SK-N-SH (cell line): ENCODE data around the gene SAT2. TPM values are rescaled to one million over a fixed set of nuclear protein-coding genes. Genes with fewer than 3 reads are reported as not detected.

Experiments
- CTCF ChIA-PET: fragments of 300-600, 350-600 bp; formaldehyde crosslinking; extraction: SDS; loops from one replicate; lab custom pipeline; 2021; lab: Yijun Ruan, JAX
- POLR2A ChIA-PET: fragments of 350-600 bp; sonication (Branson Sonifier 250); formaldehyde crosslinking; extraction: SDS; loops from one replicate; lab custom pipeline; 2020; ENCODE audit warnings: antibody characterized with exemption, inconsistent platforms; lab: Yijun Ruan, JAX
- DNase-seq: peaks from one replicate; pipeline ENCODE4 v3.0.0; 2012
- H2AFZ ChIP-seq: fragments of 200-600 bp; sonication (generic); 2 replicates; pipeline ENCODE4 v1.8.1; 2016; ENCODE audit warnings: antibody characterized with exemption, mild to moderate bottlenecking, low read depth
- H3F3A ChIP-seq: fragments of 200-600 bp; sonication (generic); replicated peaks from 2 replicates; pipeline ENCODE3; 2016; ENCODE audit warnings: antibody characterized with exemption, mild to moderate bottlenecking; ENCODE audit not compliant: insufficient read depth
- H3K27ac ChIP-seq, 2 experiments: fragments of 200-500 bp in 1 of 2; fragments of 200-600 bp in 1 of 2; sonication (Bioruptor generic) in 1 of 2; sonication (generic), shearing (Covaris generic) in 1 of 2; 2 replicates each; pipeline versions ENCODE4 v1.5.1 to v1.6.1; 2014 to 2016; ENCODE audit warnings: low read depth in 2 of 2, inconsistent platforms in 1 of 2, low read length in 1 of 2, mild to moderate bottlenecking in 1 of 2, mixed read lengths in 1 of 2
- H3K27me3 ChIP-seq: fragments of 200-600 bp; sonication (generic), shearing (Covaris generic); 2 replicates; pipeline ENCODE4 v1.6.1; 2016; ENCODE audit warnings: mixed run types; ENCODE audit not compliant: insufficient read depth
- H3K36me3 ChIP-seq, 2 experiments: fragments of 200-500 bp in 1 of 2; fragments of 200-600 bp in 1 of 2; sonication (Bioruptor generic) in 1 of 2; sonication (generic) in 1 of 2; replicated peaks in 1 of 2; 2 replicates each; pipeline versions ENCODE3 to v1.5.1; 2014 to 2016; ENCODE audit warnings: low read length in 1 of 2, mild to moderate bottlenecking in 1 of 2; ENCODE audit not compliant: insufficient read depth in 2 of 2, control insufficient read depth in 1 of 2
- H3K4me1 ChIP-seq, 2 experiments: fragments of 200-500 bp in 1 of 2; fragments of 200-600 bp in 1 of 2; sonication (Bioruptor generic) in 1 of 2; sonication (generic), shearing (Covaris generic) in 1 of 2; 2 replicates each; pipeline versions ENCODE4 v1.5.1 to v1.6.1; 2014 to 2016; ENCODE audit warnings: low read depth in 1 of 2, low read length in 1 of 2, mixed run types in 1 of 2; ENCODE audit not compliant: insufficient read depth in 2 of 2, control insufficient read depth in 1 of 2
- H3K4me2 ChIP-seq: fragments of 200-600 bp; sonication (generic), shearing (Covaris generic); 2 replicates; pipeline ENCODE4 v1.6.1; 2017; ENCODE audit warnings: mixed run types
- H3K4me3 ChIP-seq, 2 experiments: fragments of 200-500 bp in 1 of 2; fragments of 200-600 bp in 1 of 2; sonication (Bioruptor generic) in 1 of 2; sonication (generic), shearing (Covaris generic) in 1 of 2; 2 replicates each; pipeline versions ENCODE4 v1.5.1 to v1.8.1; 2014 to 2016; ENCODE audit warnings: low read depth in 2 of 2, inconsistent platforms in 1 of 2, low read length in 1 of 2, mild to moderate bottlenecking in 1 of 2, mixed read lengths in 1 of 2, moderate library complexity in 1 of 2
- H3K79me2 ChIP-seq: fragments of 200-600 bp; sonication (generic); 2 replicates; pipeline ENCODE4 v1.8.1; 2017; ENCODE audit warnings: mild to moderate bottlenecking; ENCODE audit not compliant: insufficient read depth
- H3K9ac ChIP-seq: fragments of 200-600 bp; sonication (generic); 2 replicates; pipeline ENCODE4 v1.6.1; 2017; ENCODE audit warnings: mixed run types
- H3K9me2 ChIP-seq: fragments of 200-600 bp; sonication (generic); 2 replicates; pipeline ENCODE4 v1.6.1; 2017; ENCODE audit warnings: mixed run types
- H3K9me3 ChIP-seq: fragments of 200-600 bp; sonication (generic); 2 replicates; pipeline ENCODE4 v1.6.1; 2017; ENCODE audit warnings: mixed run types, mild to moderate bottlenecking, moderate library complexity
- H4K20me1 ChIP-seq: fragments of 200-600 bp; sonication (generic); 2 replicates; pipeline ENCODE4 v1.6.1; 2017; ENCODE audit warnings: mild to moderate bottlenecking, mixed run types; ENCODE audit not compliant: insufficient read depth
- ELF1 ChIP-seq: IDR thresholded peaks from 2 replicates; pipeline ENCODE4 v1.4.0; 2012
- GATA2 ChIP-seq: sonication (generic); formaldehyde crosslinking; IDR thresholded peaks from 2 replicates; pipeline ENCODE4 v1.5.0; 2020; ENCODE audit warnings: mild to moderate bottlenecking, missing genetic modification reagents
- MEF2A ChIP-seq: IDR thresholded peaks from 2 replicates; pipeline ENCODE4 v1.4.0; 2012; ENCODE audit warnings: low read depth, borderline replicate concordance
- MXI1 ChIP-seq: IDR thresholded peaks from 2 replicates; pipeline ENCODE4 v1.6.1; 2012; ENCODE audit warnings: mild to moderate bottlenecking, low read depth, low read length, improper control_type of control experiment
- RAD21 ChIP-seq: IDR thresholded peaks from 2 replicates; pipeline ENCODE4 v1.6.1; 2012; ENCODE audit warnings: mild to moderate bottlenecking, low read length
- RFX5 ChIP-seq: IDR thresholded peaks from 2 replicates; pipeline ENCODE4 v1.6.1; 2012; ENCODE audit warnings: mild to moderate bottlenecking, improper control_type of control experiment, low read length
- RXRA ChIP-seq: IDR thresholded peaks from 2 replicates; pipeline ENCODE4 v1.4.0; 2012; ENCODE audit warnings: low read depth, mild to moderate bottlenecking, borderline replicate concordance
- YY1 ChIP-seq: IDR thresholded peaks from 2 replicates; pipeline ENCODE4 v1.4.0; 2012; ENCODE audit warnings: low read depth, mild to moderate bottlenecking
- WGBS: methylation state at CpG from one replicate; pipeline ENCODE4 v1.1.6; 2017; ENCODE audit warnings: low lambda C conversion rate; 5-methylcytosine and 5-hydroxymethylcytosine counted together
- polyA plus RNA-seq, 3 experiments: library from polyadenylated mRNA; depleted of rRNA; stranded (reverse); fragments of >200 nt; gene quantifications; 2 replicates each; pipeline ENCODE4 v1.2.3, GENCODE V29; 2012
- TF ChIP-seq, protein P1 (sequence below): fragments of 150-350 bp; IDR thresholded peaks from 2 replicates; pipeline ENCODE4 v1.6.1; 2016; ENCODE audit warnings: mild to moderate bottlenecking, low read depth, low read length
- TF ChIP-seq, protein P2 (sequence below): fragments of 200-600 bp; sonication (generic); IDR thresholded peaks from 2 replicates; pipeline ENCODE4 v1.6.1; 2017; ENCODE audit warnings: antibody characterized with exemption, mild to moderate bottlenecking, moderate library complexity
- TF ChIP-seq, protein P3 (sequence below): IDR thresholded peaks from 2 replicates; pipeline ENCODE4 v1.4.0; 2012; ENCODE audit warnings: low read depth

SAT2 gene
- polyA plus RNA-seq, 1 of the 3 experiments (the other 2 are of a cell fraction) = 43.1 TPM

DNA sequence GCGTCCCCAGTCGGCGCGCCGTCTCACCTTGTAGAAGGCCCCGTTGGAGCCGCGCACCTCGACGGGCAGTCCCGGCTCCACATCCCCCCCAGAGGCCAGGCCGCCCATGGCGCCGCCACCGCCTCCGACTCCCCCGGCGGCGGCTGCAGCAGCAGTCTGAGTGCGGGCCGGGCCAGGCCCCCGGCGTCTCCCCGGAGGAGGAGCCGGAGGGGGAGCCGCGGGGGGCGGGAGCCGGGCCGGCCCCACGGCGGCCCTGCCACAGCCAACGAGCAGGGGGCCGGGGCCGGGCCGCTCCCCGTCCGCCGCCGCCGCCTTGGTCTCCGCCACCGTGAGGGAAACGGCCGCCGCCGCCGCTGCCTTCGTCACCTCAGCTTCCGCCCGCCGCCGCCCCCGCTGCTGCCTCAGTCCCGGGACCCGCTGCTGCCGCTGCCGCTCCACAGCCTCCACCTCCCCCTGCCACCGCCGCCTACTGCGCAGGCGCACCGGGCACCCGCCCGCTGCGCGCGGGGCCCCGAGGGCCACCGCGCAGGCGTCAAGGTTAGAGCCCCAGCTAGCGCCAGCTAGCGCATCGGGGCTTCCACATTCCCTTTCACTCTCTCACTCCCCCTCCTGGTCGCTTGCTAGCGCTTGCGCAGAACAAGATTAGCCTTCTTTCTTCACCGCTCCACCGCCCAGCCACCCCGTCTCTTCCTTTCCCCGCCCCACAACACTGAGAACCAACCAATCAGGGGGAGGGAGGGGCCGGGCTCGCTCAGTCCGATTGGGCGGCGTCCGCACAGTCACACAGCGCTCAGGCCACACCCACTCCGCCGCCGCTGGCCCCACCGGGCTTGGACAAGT, 13.0 kb downstream of the SAT2 start, which contains the start of gene FXR2 (continued):
- TF ChIP-seq, protein P1, sequence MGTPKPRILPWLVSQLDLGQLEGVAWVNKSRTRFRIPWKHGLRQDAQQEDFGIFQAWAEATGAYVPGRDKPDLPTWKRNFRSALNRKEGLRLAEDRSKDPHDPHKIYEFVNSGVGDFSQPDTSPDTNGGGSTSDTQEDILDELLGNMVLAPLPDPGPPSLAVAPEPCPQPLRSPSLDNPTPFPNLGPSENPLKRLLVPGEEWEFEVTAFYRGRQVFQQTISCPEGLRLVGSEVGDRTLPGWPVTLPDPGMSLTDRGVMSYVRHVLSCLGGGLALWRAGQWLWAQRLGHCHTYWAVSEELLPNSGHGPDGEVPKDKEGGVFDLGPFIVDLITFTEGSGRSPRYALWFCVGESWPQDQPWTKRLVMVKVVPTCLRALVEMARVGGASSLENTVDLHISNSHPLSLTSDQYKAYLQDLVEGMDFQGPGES = no peak
- no peak for TF ChIP-seq GATA2
- TF ChIP-seq, protein P2, sequence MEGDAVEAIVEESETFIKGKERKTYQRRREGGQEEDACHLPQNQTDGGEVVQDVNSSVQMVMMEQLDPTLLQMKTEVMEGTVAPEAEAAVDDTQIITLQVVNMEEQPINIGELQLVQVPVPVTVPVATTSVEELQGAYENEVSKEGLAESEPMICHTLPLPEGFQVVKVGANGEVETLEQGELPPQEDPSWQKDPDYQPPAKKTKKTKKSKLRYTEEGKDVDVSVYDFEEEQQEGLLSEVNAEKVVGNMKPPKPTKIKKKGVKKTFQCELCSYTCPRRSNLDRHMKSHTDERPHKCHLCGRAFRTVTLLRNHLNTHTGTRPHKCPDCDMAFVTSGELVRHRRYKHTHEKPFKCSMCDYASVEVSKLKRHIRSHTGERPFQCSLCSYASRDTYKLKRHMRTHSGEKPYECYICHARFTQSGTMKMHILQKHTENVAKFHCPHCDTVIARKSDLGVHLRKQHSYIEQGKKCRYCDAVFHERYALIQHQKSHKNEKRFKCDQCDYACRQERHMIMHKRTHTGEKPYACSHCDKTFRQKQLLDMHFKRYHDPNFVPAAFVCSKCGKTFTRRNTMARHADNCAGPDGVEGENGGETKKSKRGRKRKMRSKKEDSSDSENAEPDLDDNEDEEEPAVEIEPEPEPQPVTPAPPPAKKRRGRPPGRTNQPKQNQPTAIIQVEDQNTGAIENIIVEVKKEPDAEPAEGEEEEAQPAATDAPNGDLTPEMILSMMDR = peak; percentile 52
- TF ChIP-seq RXRA = no peak
- no peak for TF ChIP-seq MEF2A
- TF ChIP-seq RFX5 = peak; percentile 93
- TF ChIP-seq YY1 = 0 out of 2 replicates have a peak, but pooled peaks have one; percentile 16
- TF ChIP-seq ELF1 = no peak; the same call in 1 of the 2 replicates

DNA sequence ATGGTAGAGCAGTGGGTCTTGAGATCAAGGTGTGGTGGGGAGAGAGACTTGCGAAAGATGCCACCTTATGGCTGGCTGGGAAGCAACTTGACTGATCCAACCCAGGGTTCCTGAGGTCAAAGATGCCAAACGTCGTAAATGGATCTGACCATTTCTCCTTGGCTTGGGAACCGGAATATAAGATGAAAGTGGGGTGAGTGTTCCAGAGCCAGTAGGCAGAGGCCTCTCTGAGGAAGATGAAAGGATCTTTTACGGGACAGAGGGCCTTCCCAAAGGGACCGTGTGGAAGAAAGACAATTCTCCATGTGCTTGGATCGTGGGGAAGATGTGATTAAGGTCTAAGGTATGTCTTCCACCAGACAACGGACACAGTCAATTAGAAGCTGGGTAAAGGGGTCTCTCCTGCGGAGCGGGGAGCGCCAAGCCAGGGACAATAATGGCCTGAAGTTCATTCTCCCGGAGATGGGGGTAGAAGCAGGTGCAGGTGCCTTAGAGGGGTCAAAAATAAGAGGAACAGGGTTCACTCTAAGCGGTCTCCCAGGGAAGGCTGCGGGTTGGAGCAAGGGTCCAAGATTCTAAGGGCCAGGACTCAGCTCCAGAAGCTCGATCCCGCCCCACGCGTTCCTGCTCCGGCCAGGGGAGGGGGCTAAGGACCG, 13.7 kb downstream of the SAT2 start:
- Histone ChIP-seq H3K27ac (peak overlapping the region; percentile 75 to 84), H3K27me3 (no peaks in the 10 kb centered on the region), H3K9ac (peak overlapping the region; percentile 85), H3K4me2 (peak overlapping the region; percentile 93), H3F3A (peaks cover 4% of the 10 kb centered on the region), H3K36me3 (peaks cover 11 to 23% of the 10 kb centered on the region in 2 experiments), H3K79me2 (peaks cover 54% of the 10 kb centered on the region), H2AFZ (no peak overlapping the region), H3K4me1 (peaks cover 0 to 18% of the 10 kb centered on the region in 2 experiments; a peak in 3 of 4 replicates), H4K20me1 (peaks cover 48% of the 10 kb centered on the region), H3K9me3 (no peaks in the 10 kb centered on the region), H3K4me3 (peak overlapping the region; percentile 77 to 90), H3K9me2 (no peaks in the 10 kb centered on the region)
- CTCF ChIA-PET = interaction anchor here (0.7 to 2.1 kb wide), 11 partner anchors 13 to 74 kb away, joined by 3 to 14 read pairs (median 6); partner anchors contain the start of genes ATP1B2, CD68, MPDU1 and SAT2
- POLR2A ChIA-PET = interaction anchor here (0.7 to 2.4 kb wide), 4 partner anchors 13 to 74 kb away, joined by 3 to 19 read pairs (median 9); partner anchors contain the start of genes SAT2, TP53 and WRAP53
- DNase-seq = no peak
- TF ChIP-seq MXI1 = peak; percentile 17; the same call in 1 of the 2 replicates
- TF ChIP-seq MEF2A = no peak
- TF ChIP-seq RAD21 = 0 out of 2 replicates have a peak, but pooled peaks have one; percentile 10
- TF ChIP-seq, protein P3, sequence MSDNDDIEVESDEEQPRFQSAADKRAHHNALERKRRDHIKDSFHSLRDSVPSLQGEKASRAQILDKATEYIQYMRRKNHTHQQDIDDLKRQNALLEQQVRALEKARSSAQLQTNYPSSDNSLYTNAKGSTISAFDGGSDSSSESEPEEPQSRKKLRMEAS = peak; percentile 47; the same call in 1 of the 2 replicates
- WGBS = 8% methylated on average over 19 of the region's 20 CpGs
